Activated CD8-positive, alpha-beta T cell treated with anti-CD3 and anti-CD28 coated beads, Interleukin-2, amount 10 ng/mL, durations not matched to agents 7 days and 5 days (primary cell): ENCODE measurements around the gene NME3. TPM values are rescaled to one million over a fixed set of nuclear protein-coding genes. Genes with fewer than 3 reads are reported as not detected.

Experiments
- ATAC-seq: fragments of 150-1000 bp; cut with Tn5 transposase; one replicate; pipeline ENCODE4 v1.10.0; 2021; ENCODE audit warnings: moderate library complexity
- CTCF ChIA-PET: fragments of 350-600 bp; sonication (Branson Sonifier 250); formaldehyde crosslinking; loops from one replicate; lab custom pipeline; 2021; ENCODE audit warnings: antibody characterized with exemption; lab: Charles Lee
- POLR2A ChIA-PET: fragments of 350-600 bp; sonication (Branson Sonifier 250); formaldehyde crosslinking; loops from one replicate; lab custom pipeline; 2021; ENCODE audit warnings: antibody characterized with exemption; lab: Charles Lee
- DNase-seq: peaks from one replicate; pipeline ENCODE4 v3.0.0-alpha.2; 2020
- H3K27ac Mint-ChIP-seq: one replicate; pipeline ENCODE4 v1.8.0; 2021; ENCODE audit warnings: mild to moderate bottlenecking, mixed read lengths
- H3K27me3 Mint-ChIP-seq: one replicate; pipeline ENCODE4 v1.8.0; 2021; ENCODE audit warnings: low read depth, mixed read lengths
- H3K36me3 Mint-ChIP-seq: one replicate; pipeline ENCODE4 v1.8.0; 2021; ENCODE audit warnings: low read depth, mixed read lengths
- H3K4me1 Mint-ChIP-seq: one replicate; pipeline ENCODE4 v1.8.0; 2021; ENCODE audit warnings: low read depth, mixed read lengths
- H3K4me3 Mint-ChIP-seq: one replicate; pipeline ENCODE4 v1.8.0; 2021; ENCODE audit warnings: mild to moderate bottlenecking, mixed read lengths
- H3K9me3 Mint-ChIP-seq: one replicate; pipeline ENCODE4 v1.8.0; 2022; ENCODE audit warnings: mixed read lengths; ENCODE audit not compliant: insufficient read depth
- total RNA-seq, 2 experiments: library from RNA; stranded (reverse); gene quantifications; one replicate each; pipeline ENCODE4 v1.2.3, GENCODE V29; 2021

Gene NME3
- total RNA-seq, 2 experiments from 2014 or later: 41.3 to 41.4 TPM

DNA sequence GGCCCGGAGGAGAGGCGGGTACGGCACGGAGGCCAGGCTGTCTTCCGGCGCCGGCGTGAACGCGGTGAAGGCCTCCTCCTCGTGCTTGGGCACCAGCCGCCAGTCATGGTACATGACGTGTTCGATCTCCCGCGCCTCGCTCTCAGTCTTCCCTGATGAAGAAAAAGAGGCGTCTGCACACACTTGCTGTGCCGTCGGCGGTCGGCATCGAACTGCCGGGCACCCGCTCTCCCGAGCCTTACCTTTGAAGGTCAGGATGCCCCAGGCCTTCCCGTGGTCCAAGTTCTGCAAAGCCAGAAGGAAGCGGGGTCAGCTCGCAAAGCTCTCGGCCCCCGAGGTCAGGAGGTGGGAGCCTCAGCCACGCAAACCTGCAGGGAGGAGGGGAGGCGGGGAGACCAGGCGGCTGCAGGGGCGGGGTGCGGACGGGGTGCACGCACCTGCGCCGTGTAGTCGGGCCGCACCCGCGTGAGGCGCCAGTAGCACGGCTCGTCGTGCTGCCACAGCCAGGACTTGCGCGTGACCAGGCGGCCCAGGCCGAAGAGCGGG lies 1.1 kb upstream of the NME3 start, which contains the start of gene EME2:
EME2 (plus strand) TSS at position 449 of the 546 bp plus-strand sequence. CDS start 418 bp downstream, outside the sequence.
- peak within 1 kb of the TSS; percentile 99 for H3K4me3 Mint-ChIP-seq
- POLR2A ChIA-PET: interaction anchor here (0.8 to 4.7 kb wide), 4 partner anchors 8 to 94 kb away, joined by 5 to 39 read pairs (median 6); partner anchors contain the start of genes JPT2, MAPK8IP3, NUBP2 and SPSB3
- peaks cover 23% of the 10 kb centered on the region for H3K36me3 Mint-ChIP-seq
- H3K27ac Mint-ChIP-seq: peak within 1 kb of the TSS; percentile 97
- ATAC-seq (peak; percentile 31), DNase-seq (peak; percentile 72)
- CTCF ChIA-PET: interaction anchor here (0.6 to 4.8 kb wide), 5 partner anchors 10 to 383 kb away, joined by 3 to 41 read pairs (median 3); partner anchors contain the start of genes MAPK8IP3, NUBP2, SPSB3 and TRAF7
- no peaks in the 10 kb centered on the region for H3K27me3 Mint-ChIP-seq
- H3K4me1 Mint-ChIP-seq: peaks cover 17% of the 10 kb centered on the region
- no peaks in the 10 kb centered on the region for H3K9me3 Mint-ChIP-seq

GRCh38 chr16:1771864-1772361 lies 570 bp upstream of the NME3 start:
- POLR2A ChIA-PET: interaction anchor here (0.8 to 4.7 kb wide), 5 partner anchors 8 to 351 kb away, joined by 5 to 39 read pairs (median 6); partner anchors contain the start of genes JPT2, MAPK8IP3, NUBP2 and SPSB3
- ATAC-seq (no peak), DNase-seq (no peak)
- Mint-ChIP-seq H3K4me1 (peaks cover 17% of the 10 kb centered on the region), H3K4me3 (peak overlapping the region; percentile 99), H3K9me3 (no peaks in the 10 kb centered on the region), H3K27ac (peak overlapping the region; percentile 97), H3K27me3 (no peaks in the 10 kb centered on the region), H3K36me3 (peaks cover 25% of the 10 kb centered on the region)
- CTCF ChIA-PET: interaction anchor here (1.2 to 4.8 kb wide), 4 partner anchors 11 to 383 kb away, joined by 3 to 41 read pairs (median 5); partner anchors contain the start of genes MAPK8IP3, NUBP2, SPSB3 and TRAF7

DNA sequence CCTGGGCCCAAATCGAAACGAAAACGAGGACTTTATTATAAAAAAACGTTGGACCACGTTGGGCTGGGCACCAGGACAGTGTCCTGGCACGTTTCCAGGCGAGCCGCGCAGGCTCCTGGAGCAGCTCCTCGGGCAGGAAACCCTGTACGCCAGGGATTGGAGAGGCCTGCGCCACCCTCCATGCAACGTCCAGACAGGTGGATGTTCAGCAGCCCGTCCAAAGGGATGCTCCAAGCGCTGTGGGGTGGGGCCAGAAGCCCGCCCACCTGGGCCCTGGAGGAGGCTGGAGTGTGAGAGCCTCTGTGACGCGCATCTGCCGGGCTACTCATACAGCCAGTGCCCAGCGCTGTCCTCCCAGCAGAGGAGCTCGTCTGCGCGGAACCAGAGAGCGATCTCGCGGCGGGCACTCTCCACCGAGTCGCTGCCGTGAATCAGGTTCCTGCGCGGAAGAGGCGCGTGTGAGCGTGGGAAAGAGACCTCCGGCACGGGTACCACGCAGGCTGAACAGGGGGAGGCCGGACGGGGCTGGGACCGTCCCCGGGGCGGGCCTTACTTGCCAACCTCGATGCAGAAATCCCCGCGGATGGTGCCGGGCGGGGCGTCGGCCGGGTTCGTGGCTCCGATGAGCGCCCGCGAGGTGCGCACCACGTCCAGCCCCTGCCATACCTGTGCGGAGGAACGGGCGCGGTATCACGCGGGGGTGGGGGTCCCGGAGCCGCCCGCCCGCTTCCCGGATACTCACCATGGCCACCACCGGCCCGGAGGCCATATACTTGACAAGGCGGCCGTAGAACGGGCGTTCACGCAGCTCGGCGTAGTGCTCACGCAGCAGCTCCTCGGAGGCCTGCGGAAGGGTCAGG lies 785 bp downstream of the NME3 start:
- H3K4me1 Mint-ChIP-seq: peaks cover 17% of the 10 kb centered on the region
- no peak for ATAC-seq

GRCh38 chr16:1769402-1770300 lies 1.7 kb downstream of the NME3 start:
- peaks cover 23% of the 10 kb centered on the region for H3K36me3 Mint-ChIP-seq
- POLR2A ChIA-PET: interaction anchor here (1.2 to 4.7 kb wide), 4 partner anchors 10 to 349 kb away, joined by 3 to 39 read pairs (median 5); partner anchors contain the start of genes NUBP2, SPSB3 and UQCC4
- no peak for ATAC-seq
- H3K27me3 Mint-ChIP-seq: no peaks in the 10 kb centered on the region
- peak overlapping the region; percentile 99 for H3K4me3 Mint-ChIP-seq
- DNase-seq: no peak
- H3K4me1 Mint-ChIP-seq: peaks cover 12% of the 10 kb centered on the region
- CTCF ChIA-PET: no interaction called here
- peak overlapping the region; percentile 81 for H3K27ac Mint-ChIP-seq
- H3K9me3 Mint-ChIP-seq: no peaks in the 10 kb centered on the region

More for the DNA sequence above, 785 bp downstream of the NME3 start:
- peak; percentile 47 for DNase-seq
- H3K4me3 Mint-ChIP-seq: peak overlapping the region; percentile 99
- POLR2A ChIA-PET: interaction anchor here (1.4 to 4.7 kb wide), 3 partner anchors 10 to 350 kb away, joined by 5 to 39 read pairs (median 5); partner anchors contain the start of genes NUBP2, SPSB3 and UQCC4
- CTCF ChIA-PET: interaction anchor here (0.7 to 4.8 kb wide), 2 partner anchors 12 to 65 kb away, joined by 3 to 41 read pairs; partner anchors contain the start of genes MAPK8IP3, NUBP2 and SPSB3
- no peaks in the 10 kb centered on the region for H3K27me3 Mint-ChIP-seq
- H3K9me3 Mint-ChIP-seq: no peaks in the 10 kb centered on the region
- peak overlapping the region; percentile 81 for H3K27ac Mint-ChIP-seq
- peaks cover 23% of the 10 kb centered on the region for H3K36me3 Mint-ChIP-seq

GRCh38 chr16:1768767-1769401 lies 2.5 kb downstream of the NME3 start:
- H3K36me3 Mint-ChIP-seq: peaks cover 23% of the 10 kb centered on the region
- POLR2A ChIA-PET: interaction anchor here (1.2 kb wide), 1 partner anchor 63 kb away, joined by 3 read pairs; no protein-coding TSS in a partner anchor
- DNase-seq (no peak), ATAC-seq (no peak)
- H3K9me3 Mint-ChIP-seq: no peaks in the 10 kb centered on the region
- no peak overlapping the region for H3K4me3 Mint-ChIP-seq
- CTCF ChIA-PET: no interaction called here
- peaks cover 11% of the 10 kb centered on the region for H3K4me1 Mint-ChIP-seq
- H3K27ac Mint-ChIP-seq: no peak overlapping the region
- no peaks in the 10 kb centered on the region for H3K27me3 Mint-ChIP-seq

DNA sequence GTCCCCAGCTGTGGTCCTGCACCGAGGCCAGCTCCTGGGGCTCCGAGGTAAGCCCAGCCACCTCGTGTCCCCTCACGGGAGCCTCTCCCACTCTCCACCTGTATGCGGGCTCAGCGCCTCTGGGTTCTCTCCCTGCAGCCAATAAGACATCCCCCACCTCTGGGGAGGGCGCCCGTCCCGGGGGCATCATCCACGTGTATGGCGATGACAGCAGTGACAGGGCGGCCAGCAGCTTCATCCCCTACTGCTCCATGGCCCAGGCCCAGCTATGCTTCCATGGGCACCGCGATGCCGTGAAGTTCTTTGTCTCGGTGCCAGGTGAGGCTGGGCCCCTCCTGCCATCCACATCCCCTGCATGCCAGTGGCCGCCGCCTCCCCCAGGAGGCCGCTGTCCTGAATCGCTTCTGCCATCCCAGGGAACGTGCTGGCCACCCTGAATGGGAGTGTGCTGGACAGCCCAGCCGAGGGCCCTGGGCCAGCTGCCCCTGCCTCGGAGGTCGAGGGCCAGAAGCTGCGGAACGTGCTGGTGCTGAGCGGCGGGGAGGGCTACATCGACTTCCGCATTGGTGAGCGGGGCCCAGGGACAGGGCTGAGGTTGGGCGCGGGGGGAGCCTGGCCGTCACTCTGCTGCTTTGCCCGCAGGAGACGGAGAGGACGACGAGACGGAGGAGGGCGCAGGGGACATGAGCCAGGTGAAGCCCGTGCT lies 3.1 kb downstream of the NME3 start:
- Mint-ChIP-seq H3K9me3 (no peaks in the 10 kb centered on the region), H3K27me3 (no peaks in the 10 kb centered on the region), H3K36me3 (peaks cover 23% of the 10 kb centered on the region), H3K27ac (no peak overlapping the region), H3K4me3 (no peak overlapping the region), H3K4me1 (peaks cover 11% of the 10 kb centered on the region)
- DNase-seq: no peak
- CTCF ChIA-PET: no interaction called here
- ATAC-seq: no peak
- POLR2A ChIA-PET: no interaction called here

GRCh38 chr16:1767116-1767994 lies 4.0 kb downstream of the NME3 start:
- Mint-ChIP-seq H3K9me3 (no peaks in the 10 kb centered on the region), H3K4me1 (peaks cover 11% of the 10 kb centered on the region), H3K27ac (no peak overlapping the region), H3K27me3 (no peaks in the 10 kb centered on the region), H3K36me3 (peaks cover 21% of the 10 kb centered on the region), H3K4me3 (no peak overlapping the region)
- ChIA-PET CTCF (no interaction called here), POLR2A (interaction anchor here (0.6 kb wide), 1 partner anchor 17 kb away, joined by 3 read pairs; no protein-coding TSS in a partner anchor)
- DNase-seq (no peak), ATAC-seq (no peak)

GRCh38 chr16:1766701-1767100 lies 4.6 kb downstream of the NME3 start:
- peaks cover 9% of the 10 kb centered on the region for H3K4me1 Mint-ChIP-seq
- POLR2A ChIA-PET: no interaction called here
- CTCF ChIA-PET: no interaction called here

GRCh38 chr16:1766231-1766630 lies 5.1 kb downstream of the NME3 start:
- POLR2A ChIA-PET: no interaction called here
- H3K27ac Mint-ChIP-seq: no peak overlapping the region
- H3K9me3 Mint-ChIP-seq: no peaks in the 10 kb centered on the region
- ATAC-seq: no peak
- CTCF ChIA-PET: interaction anchor here (1.2 kb wide), 1 partner anchor 60 kb away, joined by 3 read pairs; the partner anchor contains the start of gene MAPK8IP3
- H3K4me1 Mint-ChIP-seq: peaks cover 9% of the 10 kb centered on the region
- H3K4me3 Mint-ChIP-seq: no peak overlapping the region
- H3K27me3 Mint-ChIP-seq: no peaks in the 10 kb centered on the region
- no peak for DNase-seq
- peaks cover 19% of the 10 kb centered on the region for H3K36me3 Mint-ChIP-seq

More at GRCh38 chr16:1766701-1767100, 4.6 kb downstream of the NME3 start:
- Mint-ChIP-seq H3K27me3 (no peaks in the 10 kb centered on the region), H3K9me3 (no peaks in the 10 kb centered on the region), H3K4me3 (no peak overlapping the region), H3K27ac (no peak overlapping the region), H3K36me3 (peaks cover 18% of the 10 kb centered on the region)
- DNase-seq: no peak
- ATAC-seq: no peak
